Muscle of arm (tissue), 12 donors: Measurements from ENCODE around the gene ZFYVE16. TPM values are rescaled to one million over a fixed set of nuclear protein-coding genes. Genes with fewer than 3 reads are reported as not detected.
"Not testable (repeated sequence)": the region's sequence is repeated elsewhere in the genome, so short reads cannot be mapped to it uniquely, and the experiment has no call there.

Experiments
- DNase-seq: peaks from one replicate; pipeline ENCODE4 v3.0.0-alpha.2; 2013
- polyA plus RNA-seq, 12 donors: library from polyadenylated mRNA; unstranded; fragments of 120-200 nt; gene quantifications; one replicate each; pipeline ENCODE4 v1.2.1, GENCODE V29; 2013; ENCODE audit not compliant: insufficient read length in 12 of 12

Gene ZFYVE16
- polyA plus RNA-seq, 12 donors = 49.1 to 103 (median 75.4) TPM; not detected in 1

DNA sequence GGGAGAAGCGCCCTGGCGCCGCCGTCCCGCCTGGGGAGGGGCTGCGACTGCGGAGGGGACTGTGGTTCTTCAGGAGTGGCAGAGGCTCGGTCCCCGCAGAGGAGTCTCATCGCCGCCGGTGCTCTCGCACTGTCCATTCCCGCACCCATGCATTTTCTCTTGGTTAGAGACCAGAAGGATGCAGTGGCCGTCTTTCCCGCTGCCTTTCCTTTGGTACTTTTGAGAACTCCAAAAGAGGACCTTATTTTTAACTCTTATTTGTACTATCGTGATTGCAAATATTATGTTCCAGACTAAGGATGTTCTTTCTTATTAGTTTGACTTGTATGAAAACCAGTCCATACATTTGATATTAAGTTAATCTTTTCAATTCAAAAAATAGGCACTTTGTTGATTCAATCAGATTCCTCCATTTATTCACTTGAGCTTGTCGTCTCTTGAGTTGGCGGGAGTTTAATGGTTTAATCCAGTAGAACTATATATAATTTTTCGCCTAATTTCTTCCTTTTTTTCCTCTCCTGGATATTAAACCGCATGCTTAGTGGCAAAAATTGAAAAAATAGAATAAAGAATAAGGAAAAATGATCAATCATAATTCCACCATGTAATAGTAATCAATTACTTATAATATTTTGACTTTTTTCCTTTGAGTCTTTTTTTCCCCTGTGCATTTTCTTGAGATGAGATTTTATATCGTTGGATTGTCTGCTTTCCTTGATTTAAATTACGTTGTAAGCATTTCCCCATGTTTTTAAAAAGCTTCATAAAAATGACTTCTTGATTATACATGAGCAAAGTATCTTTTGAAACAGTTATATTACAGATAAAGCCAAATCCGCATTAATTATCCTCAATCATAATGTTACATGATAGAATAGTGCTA, 861 bp downstream of the ZFYVE16 start:
- DNase-seq = peak; percentile 69

GRCh38 chr5:80409367-80409966, 1.6 kb downstream of the ZFYVE16 start:
- no peak for DNase-seq

GRCh38 chr5:80411589-80412219, 3.8 kb downstream of the ZFYVE16 start:
- no peak for DNase-seq

DNA sequence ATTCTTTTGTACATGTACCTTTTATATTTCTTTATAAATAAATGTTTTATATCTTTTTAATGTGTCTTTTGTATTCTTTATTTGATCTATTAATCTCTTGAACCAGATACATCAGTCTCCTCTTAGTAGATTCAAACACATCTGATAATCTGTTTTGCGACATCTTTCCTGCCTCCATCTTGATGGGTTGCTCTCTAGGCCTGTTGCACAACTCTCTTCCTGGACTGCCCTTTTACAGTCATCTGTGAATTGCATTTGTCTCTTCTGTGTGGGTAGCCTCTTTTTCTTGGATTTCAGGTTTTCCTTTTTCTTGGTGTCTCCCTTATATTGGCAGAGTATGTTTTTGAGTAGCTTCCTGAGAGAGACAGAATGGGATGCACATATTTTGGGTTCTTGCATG, 6.2 kb downstream of the ZFYVE16 start:
- no peak for DNase-seq

DNA sequence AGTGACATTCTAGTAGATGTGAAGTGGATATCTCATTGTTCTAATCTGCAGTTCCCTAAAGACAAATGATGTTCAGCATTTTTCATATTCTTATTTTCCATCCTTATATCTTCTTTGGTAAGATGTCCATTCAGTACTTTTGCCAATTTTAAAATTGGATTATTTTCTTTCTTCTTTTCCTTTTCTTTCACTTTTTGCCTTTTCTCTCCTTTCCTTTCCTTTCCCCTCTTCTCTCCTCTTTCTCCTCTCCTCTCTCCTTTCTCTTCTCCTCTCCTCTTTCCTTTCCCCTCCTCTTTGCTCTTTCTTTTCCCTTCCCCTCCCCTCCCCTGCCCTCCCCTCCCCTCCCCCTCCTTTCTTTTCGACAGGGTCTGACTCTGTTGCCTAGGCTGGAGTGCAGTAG, 10.1 kb downstream of the ZFYVE16 start:
- DNase-seq = no peak

DNA sequence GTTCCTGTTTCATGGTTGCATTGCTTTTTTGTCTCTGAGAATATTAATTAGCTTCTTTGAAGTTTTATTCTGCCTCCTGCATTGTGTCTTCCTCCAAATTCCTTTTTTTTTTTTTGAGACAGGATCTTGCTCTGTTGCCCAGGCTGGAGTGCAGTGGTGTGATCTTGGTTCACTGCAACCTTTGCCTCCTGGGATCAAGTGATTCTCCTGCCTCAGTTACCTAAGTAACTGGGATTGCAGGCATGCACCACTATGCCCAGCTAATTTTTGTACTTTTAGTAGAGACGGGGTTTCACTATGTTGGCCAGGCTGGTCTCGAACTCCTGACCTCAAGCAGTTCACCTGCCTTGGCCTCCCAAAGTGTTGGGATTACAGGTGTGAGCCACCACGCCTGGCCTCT, 16.5 kb downstream of the ZFYVE16 start:
- DNase-seq = not testable (repeated sequence)

GRCh38 chr5:80435476-80435875, 27.6 kb downstream of the ZFYVE16 start:
- DNase-seq = no peak

DNA sequence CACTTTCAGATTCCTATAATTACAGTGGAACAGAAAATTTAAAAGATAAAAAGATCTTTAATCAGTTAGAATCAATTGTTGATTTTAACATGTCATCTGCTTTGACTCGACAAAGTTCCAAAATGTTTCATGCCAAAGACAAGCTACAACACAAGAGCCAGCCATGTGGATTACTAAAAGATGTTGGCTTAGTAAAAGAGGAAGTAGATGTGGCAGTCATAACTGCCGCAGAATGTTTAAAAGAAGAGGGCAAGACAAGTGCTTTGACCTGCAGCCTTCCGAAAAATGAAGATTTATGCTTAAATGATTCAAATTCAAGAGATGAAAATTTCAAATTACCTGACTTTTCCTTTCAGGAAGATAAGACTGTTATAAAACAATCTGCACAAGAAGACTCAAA, 29.5 kb downstream of the ZFYVE16 start:
- no peak for DNase-seq

DNA sequence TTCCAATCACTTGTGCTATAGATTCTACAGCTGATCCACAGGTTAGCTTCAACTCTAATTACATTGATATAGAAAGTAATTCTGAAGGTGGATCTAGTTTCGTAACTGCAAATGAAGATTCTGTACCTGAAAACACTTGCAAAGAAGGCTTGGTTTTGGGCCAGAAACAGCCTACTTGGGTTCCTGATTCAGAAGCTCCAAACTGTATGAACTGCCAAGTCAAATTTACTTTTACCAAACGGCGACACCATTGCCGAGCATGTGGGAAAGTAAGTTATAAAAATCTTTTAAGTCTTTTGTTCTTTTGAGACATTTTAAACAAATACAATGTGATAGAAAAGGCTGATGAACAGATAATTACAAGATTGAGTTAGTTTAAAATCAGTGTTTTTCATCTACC, 30.9 kb downstream of the ZFYVE16 start:
- DNase-seq = no peak

- DNase-seq = no peak
These were observed 31.3 kb downstream of the ZFYVE16 start for GRCh38 chr5:80439213-80439612.

DNA sequence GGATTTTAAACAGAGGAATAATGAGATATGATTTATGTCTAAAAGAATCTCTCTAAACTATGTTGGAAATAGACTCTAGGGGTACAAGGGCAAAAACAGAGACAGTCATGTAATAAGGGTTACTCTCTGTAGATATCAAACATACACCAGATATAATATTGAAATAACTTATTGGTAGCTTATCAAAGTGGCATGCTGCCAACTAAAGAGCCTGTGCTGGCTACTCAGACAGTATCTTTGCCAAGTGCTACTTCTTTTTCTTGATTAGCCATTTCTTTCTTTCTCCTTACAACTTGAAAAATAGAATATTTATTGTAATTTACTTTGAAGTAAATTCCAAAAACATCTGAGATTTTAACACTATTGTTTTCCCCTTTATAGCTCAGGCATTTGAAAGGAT, 34.9 kb downstream of the ZFYVE16 start:
- DNase-seq = no peak

- no peak for DNase-seq
These were observed 45.5 kb downstream of the ZFYVE16 start for GRCh38 chr5:80453366-80453765.

DNA sequence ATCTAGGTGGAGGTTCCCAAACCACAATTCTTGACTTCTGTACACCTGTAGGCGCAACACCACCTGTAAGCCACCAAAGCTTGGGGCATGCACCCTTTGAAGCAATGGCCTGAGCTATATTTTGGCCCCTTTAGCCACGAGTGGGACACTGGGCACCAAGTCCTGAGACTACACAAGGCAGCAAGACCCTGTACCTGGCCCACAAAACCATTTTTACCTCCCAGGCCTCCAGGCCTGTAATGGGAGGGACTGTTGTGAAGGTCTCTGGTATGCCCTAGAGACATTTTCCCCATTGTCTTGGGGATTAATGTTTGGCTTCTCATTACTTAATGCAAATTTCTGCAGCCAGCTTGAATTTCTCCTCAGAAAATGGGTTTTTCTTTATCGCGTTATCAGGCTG, 55.4 kb downstream of the ZFYVE16 start:
- DNase-seq = no peak

- DNase-seq = no peak
These were observed 59.0 kb downstream of the ZFYVE16 start for GRCh38 chr5:80466669-80467485.

DNA sequence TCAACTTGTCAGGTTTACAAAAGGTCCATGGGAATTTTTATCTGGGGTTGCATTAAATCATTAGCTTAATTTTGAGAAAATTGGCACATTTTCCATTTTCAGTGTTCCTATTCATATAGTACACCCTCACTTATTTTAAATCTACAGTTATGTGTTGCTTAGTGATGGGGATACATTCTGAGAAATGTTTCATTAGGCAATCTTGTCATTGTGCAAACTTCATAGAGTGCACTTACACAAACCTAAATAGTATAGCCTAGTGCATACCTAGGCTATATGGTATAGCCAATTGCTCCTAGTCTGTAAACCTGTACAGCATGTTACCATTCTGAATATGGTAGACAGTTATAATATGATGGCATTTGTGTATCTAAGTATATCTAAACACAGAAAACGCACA, 60.3 kb downstream of the ZFYVE16 start:
- no peak for DNase-seq

GRCh38 chr5:80470631-80471030, 62.8 kb downstream of the ZFYVE16 start:
- DNase-seq = not testable (repeated sequence)

DNA sequence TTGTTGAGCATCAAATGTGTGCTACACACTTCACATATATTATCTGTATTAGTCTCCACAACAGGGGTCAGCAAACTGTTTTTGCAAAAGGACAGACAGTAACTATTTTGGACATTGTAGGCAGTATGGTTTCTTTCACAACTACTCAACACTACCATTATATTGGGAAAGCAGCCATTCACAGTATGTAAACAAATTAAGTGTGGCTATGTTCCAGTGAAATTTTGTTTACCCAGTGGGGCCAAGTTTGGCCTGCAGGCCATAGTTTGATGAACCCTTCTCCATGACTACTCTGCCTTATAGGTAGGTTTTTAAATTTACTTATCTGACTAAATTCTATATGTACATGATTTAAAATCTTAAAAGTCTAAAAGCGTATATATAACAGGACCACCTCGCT, 67.1 kb downstream of the ZFYVE16 start:
- DNase-seq = no peak

GRCh38 chr5:80479713-80480112, 71.8 kb downstream of the ZFYVE16 start:
- no peak for DNase-seq

GRCh38 chr5:80480354-80480753, 72.5 kb downstream of the ZFYVE16 start:
- no peak for DNase-seq

DNA sequence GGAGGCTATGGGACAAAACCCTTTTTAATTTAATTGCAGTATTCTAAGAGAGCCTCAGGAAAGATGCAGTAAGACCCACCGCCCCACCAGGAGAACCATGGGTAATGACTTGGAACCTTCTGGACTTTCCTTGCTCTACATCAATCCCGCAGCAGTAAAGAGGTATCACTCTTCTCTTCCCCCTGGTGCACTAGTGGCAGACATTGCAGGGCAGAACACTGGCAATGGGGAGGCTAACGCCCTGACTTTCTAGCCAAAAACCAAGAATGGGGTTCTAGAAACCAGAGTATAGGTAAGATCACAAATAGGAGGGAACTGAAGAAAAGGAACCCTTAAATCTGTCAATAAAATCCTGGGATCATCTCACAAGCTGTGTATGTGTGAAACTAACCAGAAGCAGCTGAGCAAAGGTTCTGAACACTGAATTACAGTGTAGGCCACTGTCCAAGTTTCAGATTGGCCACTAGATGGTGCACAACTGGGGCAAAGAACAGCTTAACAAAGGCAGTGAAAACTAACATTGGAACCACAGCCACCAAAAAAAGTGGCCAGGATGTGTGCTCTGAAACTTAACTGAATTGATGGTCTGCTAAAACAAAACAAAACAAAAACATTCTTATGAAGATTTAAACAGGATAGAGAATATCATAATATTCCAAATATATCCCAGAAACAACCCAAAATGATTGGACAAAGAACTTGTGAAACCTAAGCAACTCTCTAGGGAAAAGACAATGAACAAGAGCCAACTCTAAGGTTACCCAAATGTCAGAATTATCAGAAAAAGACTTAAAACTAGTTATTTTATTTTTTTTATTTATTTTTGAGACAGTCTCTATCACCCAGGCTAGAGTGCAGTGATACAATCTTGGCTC, 73.4 kb downstream of the ZFYVE16 start:
- DNase-seq = no peak

DNA sequence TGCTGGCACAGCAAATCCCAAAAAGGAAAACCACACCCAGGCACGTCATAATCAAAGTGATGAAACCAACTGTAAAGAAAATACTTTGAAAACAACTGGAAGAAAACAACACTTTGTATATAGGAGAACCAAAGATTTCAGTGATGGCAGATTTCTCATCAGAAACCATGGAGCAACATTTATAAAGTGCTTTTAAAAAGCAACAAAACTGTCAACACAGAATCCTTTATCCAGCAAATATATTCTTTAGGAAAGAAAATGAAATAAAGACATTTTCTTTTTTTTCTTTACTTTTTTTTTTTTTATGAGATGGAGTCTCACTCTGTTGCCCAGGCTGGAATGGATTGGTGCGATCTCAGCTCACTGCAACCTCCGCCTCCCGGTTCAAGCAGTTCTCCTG, 74.7 kb downstream of the ZFYVE16 start:
- no peak for DNase-seq
